LNCaP clone FGC (cell line): ENCODE measurements around the gene PANK1.

Experiments
- DNase-seq: peaks from one replicate; pipeline ENCODE4 v3.0.0-alpha.2; 2011; ENCODE audit warnings: low read depth
- H3K4me3 ChIP-seq: 2 replicates; pipeline ENCODE4 v1.5.1; 2011; ENCODE audit warnings: mild to moderate bottlenecking, low read depth, low read length, control low read depth
- TF ChIP-seq, protein P1 (sequence below): IDR thresholded peaks from 2 replicates; pipeline ENCODE4 v1.5.1; 2012; ENCODE audit warnings: mild to moderate bottlenecking; ENCODE audit not compliant: control insufficient read depth, insufficient read depth; ENCODE audit errors: extremely low read depth

PANK1 gene

GRCh38 chr10:89644967-89645741 lies at the start of gene PANK1:
PANK1 (minus strand) TSS chr10:89645242; CDS start chr10:89644891, 351 bp downstream.
- peak within 1 kb of the TSS; percentile 75 for H3K4me3 ChIP-seq
- TF ChIP-seq, protein P1, sequence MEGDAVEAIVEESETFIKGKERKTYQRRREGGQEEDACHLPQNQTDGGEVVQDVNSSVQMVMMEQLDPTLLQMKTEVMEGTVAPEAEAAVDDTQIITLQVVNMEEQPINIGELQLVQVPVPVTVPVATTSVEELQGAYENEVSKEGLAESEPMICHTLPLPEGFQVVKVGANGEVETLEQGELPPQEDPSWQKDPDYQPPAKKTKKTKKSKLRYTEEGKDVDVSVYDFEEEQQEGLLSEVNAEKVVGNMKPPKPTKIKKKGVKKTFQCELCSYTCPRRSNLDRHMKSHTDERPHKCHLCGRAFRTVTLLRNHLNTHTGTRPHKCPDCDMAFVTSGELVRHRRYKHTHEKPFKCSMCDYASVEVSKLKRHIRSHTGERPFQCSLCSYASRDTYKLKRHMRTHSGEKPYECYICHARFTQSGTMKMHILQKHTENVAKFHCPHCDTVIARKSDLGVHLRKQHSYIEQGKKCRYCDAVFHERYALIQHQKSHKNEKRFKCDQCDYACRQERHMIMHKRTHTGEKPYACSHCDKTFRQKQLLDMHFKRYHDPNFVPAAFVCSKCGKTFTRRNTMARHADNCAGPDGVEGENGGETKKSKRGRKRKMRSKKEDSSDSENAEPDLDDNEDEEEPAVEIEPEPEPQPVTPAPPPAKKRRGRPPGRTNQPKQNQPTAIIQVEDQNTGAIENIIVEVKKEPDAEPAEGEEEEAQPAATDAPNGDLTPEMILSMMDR, result no peak
- no peak for DNase-seq

DNA sequence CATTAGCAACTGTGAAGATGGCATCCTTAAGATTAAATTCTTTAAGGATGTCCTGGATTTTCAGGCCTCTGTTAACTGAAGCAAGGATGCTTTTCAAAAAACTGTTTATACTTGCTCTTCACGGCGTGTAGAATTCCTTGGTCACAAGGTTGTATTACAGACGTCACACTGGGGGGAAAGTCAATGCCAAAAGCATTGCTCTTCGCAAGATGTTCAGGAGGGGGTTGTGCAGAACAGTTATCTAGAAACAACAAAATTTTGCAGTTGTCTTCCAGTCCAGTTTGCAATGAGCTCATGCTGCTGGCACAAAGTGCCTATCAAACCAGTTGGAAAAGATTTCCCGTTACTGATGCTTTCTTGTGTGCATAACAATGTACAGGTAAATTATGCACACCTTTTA lies 48.1 kb upstream of the PANK1 start:
- DNase-seq, result no peak
- TF ChIP-seq, protein P1, result no peak

DNA sequence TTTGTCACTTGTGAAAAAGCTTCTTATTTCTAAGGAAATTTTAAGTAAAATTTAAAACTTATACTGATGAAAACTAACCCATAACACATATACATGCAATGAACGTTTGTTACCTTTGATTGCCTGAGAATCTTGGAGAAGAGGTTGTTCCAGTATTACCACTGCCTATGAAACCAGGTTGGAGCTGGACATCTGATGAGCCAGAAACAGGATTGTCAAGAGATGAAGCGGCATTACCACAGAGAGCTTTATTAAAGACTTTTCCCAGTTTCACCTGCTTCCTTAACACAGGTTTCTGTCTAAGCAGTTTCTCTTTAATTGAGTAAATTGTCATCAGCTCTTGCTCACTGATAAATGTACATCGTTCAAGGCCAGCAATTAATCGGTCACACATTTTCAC lies 47.4 kb upstream of the PANK1 start:
- DNase-seq, result no peak

More for the DNA sequence above, 48.1 kb upstream of the PANK1 start:
- H3K4me3 ChIP-seq, result no peak overlapping the region

GRCh38 chr10:89690027-89690426 lies 45.0 kb upstream of the PANK1 start:
- H3K4me3 ChIP-seq, result no peak overlapping the region
- TF ChIP-seq, protein P1, result no peak
- DNase-seq, result no peak

More for the DNA sequence above, 47.4 kb upstream of the PANK1 start:
- TF ChIP-seq, protein P1, result no peak
- no peak overlapping the region for H3K4me3 ChIP-seq

- TF ChIP-seq, protein P1, result no peak
- H3K4me3 ChIP-seq, result no peak overlapping the region
- DNase-seq, result no peak
Measured at GRCh38 chr10:89685936-89686335, 40.9 kb upstream of the PANK1 start.

GRCh38 chr10:89684604-89685003 lies 39.6 kb upstream of the PANK1 start:
- H3K4me3 ChIP-seq, result no peak overlapping the region
- TF ChIP-seq, protein P1, result no peak
- DNase-seq, result no peak

GRCh38 chr10:89683883-89684282 lies 38.8 kb upstream of the PANK1 start:
- TF ChIP-seq, protein P1, result no peak
- DNase-seq, result no peak
- no peak overlapping the region for H3K4me3 ChIP-seq
